Dermis blood vessel endothelial cell (primary cell): ENCODE measurements around the gene LTBP2. TPM values are rescaled to one million over a fixed set of nuclear protein-coding genes. Genes with fewer than 3 reads are reported as not detected.

Experiments
- DNase-seq: peaks from one replicate; pipeline ENCODE4 v3.0.0; 2010
- total RNA-seq: library from RNA; depleted of rRNA; stranded (reverse); fragments of >200 nt; gene quantifications from 2 replicates; pipeline ENCODE4 v1.2.3, GENCODE V29; 2014

Gene LTBP2
- total RNA-seq, result 89.2 and 90.5 TPM in 2 replicates

- peak; percentile 60 for DNase-seq
These were observed at the start of gene LTBP2 for GRCh38 chr14:74611650-74612349. Gene LTBP2, minus strand, starts transcription at chr14:74612237. Its CDS starts 293 bp downstream, at chr14:74611944.

GRCh38 chr14:74660863-74661262 is 48.8 kb upstream of the LTBP2 start:
- DNase-seq, result no peak

GRCh38 chr14:74660167-74660566 is 48.1 kb upstream of the LTBP2 start:
- peak; percentile 28 for DNase-seq

GRCh38 chr14:74658535-74659131 is 46.6 kb upstream of the LTBP2 start:
- DNase-seq, result peak; percentile 52

- no peak for DNase-seq
These were observed 44.9 kb upstream of the LTBP2 start for GRCh38 chr14:74656964-74657363.

- DNase-seq, result no peak
These were observed 43.8 kb upstream of the LTBP2 start for GRCh38 chr14:74655599-74656395.

GRCh38 chr14:74654931-74655330 is 42.9 kb upstream of the LTBP2 start:
- DNase-seq, result no peak

GRCh38 chr14:74653386-74654138 is 41.5 kb upstream of the LTBP2 start:
- no peak for DNase-seq

- no peak for DNase-seq
These were observed 40.5 kb upstream of the LTBP2 start for GRCh38 chr14:74652541-74652940.

- no peak for DNase-seq
These were observed 39.1 kb upstream of the LTBP2 start for GRCh38 chr14:74650927-74651686.

- peak; percentile 78 for DNase-seq
These were observed 37.6 kb upstream of the LTBP2 start for GRCh38 chr14:74649673-74650072.

GRCh38 chr14:74649167-74649566 is 37.1 kb upstream of the LTBP2 start:
- peak; percentile 19 for DNase-seq

- DNase-seq, result no peak
These were observed 36.6 kb upstream of the LTBP2 start for GRCh38 chr14:74648601-74649000.

- DNase-seq, result peak; percentile 26
These were observed 35.8 kb upstream of the LTBP2 start for GRCh38 chr14:74647678-74648461.

- DNase-seq, result no peak
These were observed 35.1 kb upstream of the LTBP2 start for GRCh38 chr14:74647061-74647677.

- no peak for DNase-seq
These were observed 33.9 kb upstream of the LTBP2 start for GRCh38 chr14:74645756-74646470.

GRCh38 chr14:74645244-74645643 is 33.2 kb upstream of the LTBP2 start:
- DNase-seq, result no peak

GRCh38 chr14:74641601-74642391 is 29.8 kb upstream of the LTBP2 start:
- no peak for DNase-seq

- DNase-seq, result no peak
These were observed 26.9 kb upstream of the LTBP2 start for GRCh38 chr14:74638966-74639365.
